CD4-positive, alpha-beta T cell treated with Interleukin-6 for 4 hours (primary cell): ENCODE measurements around the gene SORBS1.
A peak's percentile ranks its signal among the peaks of the same experiment; 100 is the strongest.

Experiments
- DNase-seq: peaks from one replicate; pipeline ENCODE4 v3.0.0-alpha.2; 2020; ENCODE audit warnings: mixed read lengths

The SORBS1 gene

DNA sequence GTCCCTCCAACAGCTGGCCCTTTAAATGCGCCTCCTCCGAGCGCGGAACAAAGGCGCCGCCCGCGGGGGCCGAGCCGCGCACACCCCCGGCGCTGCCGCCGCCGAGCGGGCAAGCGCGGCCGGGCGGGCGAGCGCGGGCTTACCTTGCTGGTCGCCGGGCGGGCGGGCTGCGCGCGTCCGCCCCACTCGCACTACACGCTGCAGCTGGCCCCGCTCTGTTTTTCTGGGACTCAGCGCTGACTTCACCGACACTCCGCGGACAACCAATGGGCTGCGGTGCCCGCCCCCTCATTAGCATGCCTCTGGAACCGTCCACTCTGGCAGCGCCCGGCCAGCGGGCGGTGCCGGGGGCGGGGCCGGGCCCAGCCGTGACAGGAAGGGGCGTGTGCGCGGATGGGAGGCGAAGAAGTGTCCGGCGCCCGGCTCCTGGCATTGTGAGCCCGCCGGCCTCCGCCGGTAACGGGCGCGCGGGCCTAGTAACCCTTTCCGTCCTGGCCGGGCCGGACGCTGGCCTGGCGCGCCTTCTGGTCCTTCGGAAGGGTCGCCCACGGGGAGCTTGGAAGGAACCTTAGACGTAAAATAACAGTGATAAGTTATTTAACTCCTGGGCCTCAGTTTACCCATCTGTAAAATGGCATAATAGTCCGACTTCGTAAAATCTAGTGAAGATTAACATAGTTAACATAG lies at the start of gene SORBS1:
Gene SORBS1 (minus strand): TSS at position 195 of the 687 bp plus-strand sequence. CDS start 120,236 bp downstream, outside the sequence.
- peak; percentile 90 for DNase-seq

DNA sequence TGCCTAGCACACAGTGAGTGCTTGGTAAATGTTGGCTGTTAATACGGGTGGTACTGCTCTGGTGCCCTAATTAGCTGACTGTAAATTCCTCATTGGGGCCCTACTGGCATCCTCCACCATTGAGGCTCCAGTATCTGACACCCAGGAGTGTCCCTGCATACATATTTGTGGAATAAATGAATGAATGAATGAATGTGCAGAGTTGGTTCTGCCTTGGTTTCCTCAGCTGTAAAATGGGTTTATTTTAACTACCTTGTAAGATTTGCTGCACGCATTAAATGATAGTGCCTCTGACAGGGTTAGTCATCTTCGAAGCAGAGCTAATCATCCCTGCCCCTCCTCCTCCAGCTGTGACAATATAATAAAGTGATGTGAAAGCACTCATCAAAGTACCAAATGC lies 49.6 kb upstream of the SORBS1 start:
- DNase-seq, result no peak

DNA sequence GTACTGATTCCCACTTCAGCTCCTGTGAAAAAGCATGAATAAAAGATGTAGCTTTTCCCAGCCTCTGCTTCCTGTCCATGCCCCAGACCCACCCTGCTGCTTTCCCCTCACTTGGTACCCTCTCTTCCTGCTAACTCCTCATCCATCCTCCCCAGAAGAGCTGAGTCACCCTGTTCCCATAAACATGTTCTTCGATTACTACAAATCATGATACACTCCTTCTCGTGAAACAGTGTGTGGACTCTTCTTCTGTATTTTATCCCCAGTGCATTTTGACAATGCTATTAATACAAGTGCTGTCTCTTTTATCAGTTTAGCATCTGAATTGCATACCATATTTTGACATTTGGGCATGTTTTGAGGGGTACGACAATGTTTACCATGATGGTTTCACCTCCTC lies 45.8 kb upstream of the SORBS1 start:
- DNase-seq, result no peak

DNA sequence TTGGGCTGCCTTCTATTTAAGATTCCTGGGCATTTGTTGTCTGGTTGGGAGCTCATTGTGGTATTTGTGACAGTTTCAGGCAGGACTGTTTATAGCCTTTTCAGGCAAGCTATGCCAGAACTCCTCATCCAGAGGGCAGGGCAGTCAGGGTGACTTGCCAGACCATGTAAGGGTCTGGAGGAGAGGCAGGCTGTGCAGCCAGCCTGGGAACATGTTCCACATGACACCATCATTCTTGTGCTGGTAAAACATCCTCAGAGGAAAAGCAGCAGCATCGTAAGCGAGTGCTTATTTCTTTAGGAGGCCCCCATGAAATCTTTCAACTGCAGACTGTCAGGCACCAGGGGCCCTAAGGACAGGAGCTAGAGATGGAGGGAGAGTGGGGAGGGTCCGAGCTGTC lies 44.0 kb upstream of the SORBS1 start:
- no peak for DNase-seq

DNA sequence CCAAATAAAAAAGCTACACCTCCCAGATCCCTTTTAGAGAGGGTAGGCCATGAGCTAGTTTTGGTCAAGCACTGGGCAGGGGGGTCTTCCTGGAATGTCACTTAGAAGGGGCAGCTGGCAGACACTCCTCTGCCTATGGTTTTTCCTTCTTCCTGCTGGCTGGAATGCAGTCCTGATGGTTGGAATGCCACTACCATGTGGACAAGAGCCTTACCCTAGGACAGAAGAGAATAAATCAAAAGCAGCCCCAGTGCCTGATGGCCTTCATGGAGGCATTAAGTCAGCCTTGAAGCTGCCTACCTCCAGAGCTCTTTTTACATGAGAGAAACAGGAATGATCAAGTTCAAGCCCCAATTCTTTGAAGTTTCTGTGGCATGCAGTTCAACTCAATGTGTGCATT lies 43.5 kb upstream of the SORBS1 start:
- DNase-seq, result no peak

DNA sequence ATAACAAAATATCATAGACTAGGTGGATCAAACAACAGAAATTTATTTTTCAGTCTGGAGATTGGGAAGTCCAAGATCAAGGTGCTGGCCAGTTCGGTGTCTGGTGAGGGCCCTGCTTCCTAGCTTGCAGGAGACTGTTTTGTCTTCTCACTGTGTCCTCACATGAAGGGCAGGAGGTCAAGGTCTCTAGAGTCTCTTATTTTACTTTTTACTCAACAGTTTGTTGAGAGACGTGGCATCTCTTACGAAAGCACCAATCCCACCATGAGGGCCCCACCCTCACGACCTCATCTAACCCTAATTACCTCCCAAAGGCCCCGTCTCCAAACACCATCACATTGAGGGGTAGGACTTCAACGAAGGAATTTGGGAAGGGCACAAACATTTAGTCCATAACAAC lies 41.2 kb upstream of the SORBS1 start:
- DNase-seq, result no peak

DNA sequence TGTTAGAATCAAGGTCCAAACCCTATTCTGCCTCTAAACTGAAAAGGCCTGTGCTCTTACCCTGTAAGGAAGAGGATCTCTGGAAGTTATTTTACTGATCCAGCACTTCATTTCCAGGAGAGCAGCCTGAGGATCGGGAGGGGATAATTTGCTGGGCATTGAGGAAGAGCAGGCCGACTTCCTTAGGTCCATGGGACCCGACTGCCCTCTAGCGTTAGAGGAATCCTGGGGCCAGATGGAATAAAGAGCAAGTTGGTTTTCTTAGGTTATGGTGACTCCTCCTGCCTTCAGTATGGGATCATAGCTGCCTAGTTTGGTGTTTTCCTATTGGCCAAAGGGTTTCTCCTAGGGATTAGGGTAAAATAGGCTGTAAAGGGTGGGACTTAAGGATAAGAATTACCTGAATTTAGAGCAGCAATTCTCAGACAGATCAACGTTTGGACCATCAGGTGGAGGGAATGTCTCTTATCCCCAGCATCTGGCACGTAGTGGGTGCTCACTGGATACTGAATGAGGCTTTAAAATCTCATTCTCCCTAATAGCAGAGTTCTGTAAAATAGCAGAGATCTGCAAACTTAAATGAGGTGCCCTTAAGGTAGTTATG lies 40.0 kb upstream of the SORBS1 start:
- DNase-seq, result peak; percentile 54

DNA sequence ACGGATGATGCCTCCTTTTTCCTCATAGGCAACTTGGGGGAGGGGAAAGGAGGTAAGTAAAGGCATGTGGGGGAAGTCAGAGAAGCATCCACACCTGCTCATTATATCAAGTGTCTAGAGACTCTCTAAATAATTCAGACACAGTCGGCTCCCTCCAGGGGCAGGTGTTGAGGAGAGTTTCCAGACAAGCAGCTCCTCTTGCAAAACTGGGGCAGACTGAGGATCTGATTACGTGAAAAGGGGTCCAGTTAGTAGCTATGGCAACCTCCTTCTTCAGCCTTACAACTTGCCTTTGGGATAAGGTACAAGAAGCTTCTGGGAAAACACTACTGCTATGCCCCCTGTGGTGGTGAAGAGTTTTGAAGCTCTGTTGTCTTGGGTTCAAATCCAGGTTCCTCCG lies 39.0 kb upstream of the SORBS1 start:
- no peak for DNase-seq

DNA sequence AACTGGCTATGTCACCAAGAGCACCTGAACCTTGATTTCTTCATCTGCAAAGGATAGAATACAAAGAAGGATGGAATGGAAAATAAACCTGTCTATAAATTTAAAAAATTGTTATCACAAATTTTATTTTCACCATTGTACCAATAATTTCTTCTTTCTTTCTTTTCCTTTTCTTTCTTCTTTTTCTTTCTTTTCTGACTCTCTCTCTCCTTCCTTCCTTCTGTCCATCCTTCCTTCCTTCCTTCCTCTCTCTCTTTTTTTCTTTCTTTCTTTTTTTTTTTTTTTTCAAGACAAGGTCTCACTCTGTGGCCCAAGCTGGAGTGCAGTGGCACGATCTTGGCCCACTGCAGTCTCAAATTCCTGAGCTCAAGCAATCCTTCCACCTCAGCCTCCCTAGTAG lies 36.6 kb upstream of the SORBS1 start:
- no peak for DNase-seq

DNA sequence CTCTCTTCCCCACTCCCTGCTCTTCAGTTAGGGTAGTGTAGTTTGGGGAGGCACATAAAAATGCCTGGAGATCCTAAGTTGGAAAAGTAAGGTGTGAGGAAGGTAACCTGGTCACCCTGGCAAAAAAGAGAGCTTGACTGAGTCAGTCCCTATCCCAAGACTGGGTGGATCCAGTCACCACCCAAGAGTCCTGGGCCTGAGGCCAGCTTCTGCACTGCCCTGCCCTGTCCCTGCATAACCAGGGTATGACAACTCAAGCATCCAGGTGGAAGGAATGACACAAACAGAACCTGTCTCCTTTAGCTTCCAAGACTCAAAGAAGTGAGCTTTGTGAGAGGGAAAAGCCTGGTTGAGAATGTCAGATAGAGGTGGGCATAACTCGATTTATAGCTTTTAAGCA lies 26.9 kb upstream of the SORBS1 start:
- DNase-seq, result no peak

DNA sequence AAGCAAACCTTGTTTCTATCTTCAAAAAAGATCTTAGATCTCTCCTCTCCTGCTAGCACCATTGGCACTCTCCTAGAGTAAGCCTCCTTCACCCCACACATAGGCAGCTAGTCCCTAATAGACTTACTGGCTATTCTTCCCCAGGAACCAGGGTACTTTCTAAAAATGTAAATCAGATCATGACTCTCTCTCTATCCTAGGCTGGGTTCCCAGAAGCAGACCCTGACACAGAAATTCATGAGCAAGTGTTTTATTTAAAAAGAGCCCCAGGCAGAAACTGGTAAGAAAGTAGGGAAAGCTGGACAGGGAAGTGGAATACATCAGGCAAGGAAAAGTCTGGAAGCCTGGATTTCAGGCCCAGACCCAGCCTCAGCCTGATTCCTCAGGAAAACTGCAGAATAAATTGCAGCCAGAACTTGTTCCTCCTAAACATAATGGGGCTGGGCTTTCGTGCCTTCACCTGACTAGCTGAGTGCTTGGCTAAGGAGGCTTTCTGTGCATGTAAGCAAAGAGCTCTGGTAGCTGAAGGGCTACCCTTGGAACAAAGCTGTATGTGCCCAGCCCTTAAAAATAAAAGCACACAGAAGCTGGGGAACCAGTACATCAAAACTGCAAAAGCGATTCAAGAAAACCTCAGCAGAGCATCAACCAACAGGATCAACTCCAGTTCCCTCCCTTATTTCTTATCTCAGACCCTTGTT lies 18.8 kb upstream of the SORBS1 start:
- no peak for DNase-seq

DNA sequence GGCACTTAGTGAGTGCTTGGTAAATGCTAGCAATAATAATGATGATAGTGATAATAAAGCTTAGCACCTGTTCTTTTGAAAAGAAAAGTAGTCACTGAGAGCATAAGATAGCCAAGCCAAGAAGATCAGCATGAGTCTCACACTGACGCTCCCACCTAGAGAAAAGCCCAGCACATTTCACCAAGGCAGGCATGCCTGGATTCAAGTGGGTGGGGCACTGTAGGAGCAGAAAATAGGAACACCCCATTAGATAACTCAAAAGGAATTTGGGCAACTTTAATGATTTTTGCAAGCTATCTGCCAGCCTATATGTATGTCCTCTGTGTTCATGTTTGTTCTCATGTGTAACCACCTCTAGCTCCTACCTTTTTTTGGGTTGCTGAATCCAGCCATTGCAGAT lies 18.1 kb upstream of the SORBS1 start:
- no peak for DNase-seq

DNA sequence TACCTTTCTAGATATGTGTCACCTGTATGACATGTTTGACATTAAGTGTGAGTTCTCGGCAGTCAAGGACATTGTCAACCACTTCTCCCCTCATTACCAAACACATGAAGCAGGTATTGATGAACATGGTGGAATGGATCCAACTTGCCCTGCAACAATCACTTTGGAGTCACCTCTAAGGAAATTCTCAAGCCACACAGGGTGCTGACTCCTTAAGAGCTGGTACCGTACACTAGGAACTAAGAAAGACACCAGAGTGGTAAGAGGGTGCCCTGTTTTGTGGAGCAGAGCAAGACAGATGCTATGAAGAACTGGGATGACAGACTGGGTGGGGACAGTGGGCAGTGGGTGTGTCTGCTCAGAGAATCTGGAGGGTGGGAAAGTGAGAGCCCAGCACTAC lies 17.4 kb upstream of the SORBS1 start:
- no peak for DNase-seq

DNA sequence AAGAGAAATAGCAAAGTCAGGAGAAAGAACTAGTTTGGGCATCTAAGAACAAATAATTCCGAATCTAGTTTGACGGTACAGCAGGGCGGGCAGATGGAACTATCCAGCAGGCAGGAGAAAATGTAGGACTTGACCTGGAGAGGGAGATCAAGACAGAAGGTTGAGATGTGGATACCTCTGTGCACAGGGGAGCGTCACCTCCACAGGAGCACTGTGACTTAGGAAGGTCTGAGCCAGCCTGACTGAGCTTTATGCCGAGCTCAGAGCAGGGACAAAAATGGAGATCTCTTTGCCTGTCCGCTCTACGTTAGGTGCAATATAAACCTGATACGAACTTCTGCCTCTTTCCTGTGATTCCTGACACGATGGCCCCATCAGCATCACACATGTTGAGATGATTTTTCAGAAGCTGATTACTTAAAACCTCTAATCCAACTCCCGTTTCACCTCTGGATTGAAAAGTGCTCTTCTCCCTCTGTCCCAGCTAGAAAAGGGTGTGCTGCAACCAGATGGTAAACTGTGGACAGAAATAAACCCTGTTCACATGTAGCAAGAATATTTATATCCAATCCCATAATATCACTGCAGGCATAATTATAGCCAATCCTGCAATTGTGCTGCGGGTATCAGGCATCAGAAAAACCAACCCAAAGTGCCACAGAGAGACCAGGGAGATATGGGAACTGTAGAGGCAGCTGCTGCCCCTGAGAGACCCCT lies 13.6 kb upstream of the SORBS1 start:
- DNase-seq, result no peak

DNA sequence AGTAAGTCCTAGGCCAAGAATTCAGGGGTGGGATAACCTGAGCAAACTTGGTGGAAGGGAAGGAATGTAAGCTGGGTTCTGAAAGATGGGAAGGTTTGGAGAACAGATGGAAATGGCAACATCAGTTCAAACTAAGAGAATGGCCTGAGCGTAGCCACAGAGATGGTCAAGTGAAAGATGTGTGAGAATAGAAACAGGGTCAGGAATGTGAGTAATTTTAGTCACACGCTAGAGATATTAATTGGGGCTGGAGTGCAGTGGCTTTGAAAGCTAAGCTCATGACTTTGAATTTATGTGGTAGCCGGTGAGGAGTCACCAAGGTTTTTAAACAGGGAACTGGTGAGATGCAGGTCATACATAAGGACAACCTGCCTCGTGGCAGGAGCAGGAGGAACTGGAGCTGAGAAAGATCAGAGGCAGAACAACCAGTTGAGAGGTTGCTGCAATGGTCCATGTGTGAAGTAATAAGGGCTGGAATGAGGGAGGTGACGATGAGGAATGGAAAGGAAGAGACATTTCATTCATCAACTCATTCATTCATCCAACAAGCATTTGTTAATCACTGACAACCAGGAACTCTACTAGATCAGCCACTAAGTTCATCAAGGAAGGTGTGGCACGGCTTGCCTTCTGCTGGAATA lies 12.9 kb upstream of the SORBS1 start:
- DNase-seq, result no peak

DNA sequence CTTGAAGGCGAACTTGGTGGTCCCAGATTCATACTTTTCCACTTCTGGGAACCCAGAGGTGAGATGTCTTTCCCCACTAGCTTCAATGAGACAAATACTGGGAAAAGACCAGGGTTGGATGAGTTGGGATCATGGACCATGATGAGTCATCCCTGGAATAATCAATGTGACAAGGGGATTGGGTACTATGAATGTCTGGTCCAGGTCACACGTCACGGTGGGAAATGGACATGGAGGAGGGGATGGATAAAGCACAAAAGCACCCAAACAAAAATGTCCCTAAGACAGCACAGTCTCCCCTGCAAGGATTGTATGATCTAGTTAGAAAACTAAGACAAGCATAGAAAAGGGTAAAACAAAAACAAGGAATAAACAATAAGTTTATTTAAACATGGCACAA lies 12.4 kb upstream of the SORBS1 start:
- DNase-seq, result no peak

DNA sequence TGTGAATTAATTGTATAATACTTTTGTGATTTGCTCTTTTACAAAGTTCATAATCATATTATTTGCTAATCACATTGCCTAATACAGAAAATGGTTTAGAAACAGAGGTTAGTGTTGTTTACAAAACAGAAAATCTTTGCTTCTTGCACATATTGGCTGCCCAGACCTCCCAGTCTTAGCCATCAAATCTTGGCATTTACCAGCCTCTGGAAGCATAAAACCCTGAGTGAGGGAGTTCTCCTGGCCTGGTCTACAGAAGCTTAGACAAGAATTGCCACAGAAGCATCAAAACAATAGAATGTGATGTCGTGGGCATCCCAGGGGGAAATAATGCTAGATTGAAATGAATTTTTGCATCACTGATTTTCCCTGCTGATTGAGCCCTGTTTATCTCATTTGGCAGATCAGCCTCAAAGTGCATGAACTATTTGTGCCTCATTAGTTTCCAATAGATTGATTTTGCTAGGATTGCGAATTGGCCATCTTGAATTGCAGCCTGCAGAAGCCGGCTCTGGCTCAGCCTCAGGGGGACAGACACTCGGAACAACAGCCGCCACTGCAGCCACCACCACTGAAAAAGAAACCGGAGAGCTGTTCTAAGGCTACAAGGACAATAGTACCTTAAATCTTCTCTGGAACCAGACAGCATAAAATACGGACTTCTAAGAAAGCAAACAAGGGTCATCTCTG lies 11.1 kb upstream of the SORBS1 start:
- no peak for DNase-seq

DNA sequence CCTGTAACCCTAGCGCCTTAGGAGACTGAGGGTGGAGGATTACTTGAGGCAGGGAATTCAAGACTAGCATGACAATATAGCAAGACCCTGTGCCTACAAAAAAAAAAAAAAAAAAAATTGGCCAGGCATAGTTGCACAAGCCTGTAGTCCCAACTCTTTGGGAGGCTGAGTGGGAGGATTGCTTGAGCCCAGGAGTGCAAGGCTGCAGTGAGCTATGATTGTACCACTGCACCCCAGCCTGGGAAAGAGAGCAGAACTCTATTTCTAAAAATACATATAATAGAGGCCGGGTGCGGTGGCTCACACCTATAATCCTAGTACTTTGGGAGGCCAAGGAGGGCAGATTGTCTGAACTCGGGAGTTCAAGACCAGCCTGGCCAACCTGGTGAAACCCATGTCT lies 10.2 kb upstream of the SORBS1 start:
- no peak for DNase-seq

DNA sequence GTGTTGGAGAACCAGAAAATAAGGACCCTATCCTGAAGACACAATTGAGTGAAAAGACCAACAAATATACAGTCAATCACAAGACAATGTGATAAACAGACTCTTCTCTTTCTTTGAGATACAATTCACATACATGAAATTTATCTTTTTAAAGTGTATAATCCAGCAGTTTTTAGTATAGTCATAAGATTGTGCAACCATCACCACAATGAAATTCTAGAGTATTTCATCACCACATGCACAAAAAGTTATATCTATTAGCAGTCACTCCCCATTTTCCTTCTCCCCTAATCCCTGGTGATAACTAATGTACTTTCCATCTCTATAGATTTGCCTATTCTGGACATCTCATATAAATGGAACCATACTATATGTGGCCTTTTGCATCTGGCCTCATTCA lies 8.2 kb upstream of the SORBS1 start:
- DNase-seq, result no peak

DNA sequence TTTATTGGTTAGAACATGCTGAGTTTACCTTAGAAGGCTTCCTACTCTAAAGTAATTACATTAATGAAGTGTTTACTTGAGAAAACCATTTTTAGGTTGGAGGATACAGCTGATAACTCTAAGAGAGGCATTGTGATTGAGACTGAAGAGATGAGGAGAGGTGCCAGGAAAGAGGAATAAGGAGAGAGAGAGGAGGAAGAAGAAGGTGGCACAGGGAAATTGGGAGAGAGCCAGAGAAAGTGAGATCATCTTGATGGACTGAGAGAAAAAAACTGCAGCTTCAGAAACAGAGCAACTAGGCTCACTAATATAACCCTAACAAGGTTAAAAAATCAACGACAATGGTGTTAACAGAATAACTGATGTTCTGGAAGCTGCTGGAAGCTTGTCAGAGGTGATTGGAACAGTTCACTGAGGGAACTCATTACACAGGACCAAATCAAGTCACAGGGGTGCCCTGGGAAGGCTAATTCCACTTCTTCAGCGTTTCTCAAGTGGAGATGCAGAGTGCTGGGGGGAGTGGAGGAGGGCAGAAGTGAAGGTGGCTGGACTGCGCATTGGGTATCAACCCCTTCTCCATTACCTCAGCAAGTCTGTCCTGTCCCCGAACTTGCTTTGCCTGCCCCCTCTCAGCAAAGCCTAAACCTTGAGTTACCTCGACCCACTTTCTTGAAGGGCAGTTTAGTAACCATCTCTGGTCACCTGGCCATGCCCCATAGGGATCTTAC lies 6.9 kb upstream of the SORBS1 start:
- DNase-seq, result no peak

DNA sequence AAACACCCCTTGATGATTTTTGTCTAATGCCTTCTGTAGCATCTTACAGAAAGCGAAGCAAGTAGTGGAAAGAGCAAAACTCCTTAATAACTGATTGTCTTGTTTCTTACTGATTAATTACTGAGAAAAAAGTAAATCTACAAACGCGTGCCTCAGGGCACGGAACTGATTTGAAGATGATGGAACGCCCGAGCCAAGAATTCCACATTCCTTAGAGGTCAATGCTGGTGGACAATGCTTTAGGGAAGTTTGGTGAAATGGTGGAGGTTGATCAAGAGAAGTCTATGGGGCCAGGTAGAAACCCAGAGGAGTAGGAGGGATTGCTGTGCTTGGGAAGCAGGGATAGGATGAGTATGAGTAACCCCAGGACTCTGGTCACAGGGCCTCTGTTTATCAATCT lies 5.0 kb upstream of the SORBS1 start:
- DNase-seq, result no peak

DNA sequence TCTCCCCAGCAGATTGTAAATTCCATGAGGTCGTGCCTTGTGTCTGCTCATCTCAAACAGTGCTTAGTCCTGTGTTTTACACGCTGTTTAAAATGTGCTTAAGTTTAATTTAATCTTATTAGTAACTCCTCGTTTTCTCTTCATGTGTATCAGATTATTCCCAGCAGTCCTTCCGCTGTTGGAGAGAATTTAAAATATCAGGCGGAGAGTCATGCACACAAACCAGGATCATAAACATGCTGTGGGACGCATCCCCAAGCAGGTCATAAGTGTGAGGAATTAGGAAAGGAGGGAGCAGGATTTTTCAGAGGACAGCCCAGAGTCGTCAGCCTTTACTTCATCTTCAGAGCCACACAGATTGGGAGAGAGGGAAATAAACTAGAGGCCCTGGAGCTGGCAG lies 4.2 kb upstream of the SORBS1 start:
- no peak for DNase-seq
